ENCODE results near the gene DAB2.

DAB2 gene

DNA sequence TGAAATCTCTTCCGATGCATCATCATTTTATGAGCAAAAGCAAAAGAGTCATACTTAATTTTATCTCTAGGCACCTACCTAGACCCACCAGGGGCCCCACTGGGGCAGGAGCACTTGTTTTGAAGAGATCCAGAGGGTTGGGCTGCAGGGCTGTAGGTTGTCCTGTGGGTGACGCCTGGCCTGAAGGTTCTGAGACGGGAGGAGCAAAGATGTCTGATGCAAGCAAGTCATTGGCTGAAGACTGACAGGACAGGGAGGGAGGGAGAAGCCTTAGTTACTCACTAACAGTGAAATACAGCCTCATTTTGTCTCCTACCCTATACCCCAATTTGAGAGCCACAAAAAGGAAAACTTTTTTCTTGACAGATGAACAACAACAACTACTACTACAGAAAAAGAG, 43.4 kb downstream of the DAB2 start:
- DNase-seq (ENCODE audit: low read depth) = no peak

- DNase-seq (ENCODE audit: low read depth) = no peak
Observed at GRCh38 chr5:39379693-39380092, 45.1 kb downstream of the DAB2 start.

DNA sequence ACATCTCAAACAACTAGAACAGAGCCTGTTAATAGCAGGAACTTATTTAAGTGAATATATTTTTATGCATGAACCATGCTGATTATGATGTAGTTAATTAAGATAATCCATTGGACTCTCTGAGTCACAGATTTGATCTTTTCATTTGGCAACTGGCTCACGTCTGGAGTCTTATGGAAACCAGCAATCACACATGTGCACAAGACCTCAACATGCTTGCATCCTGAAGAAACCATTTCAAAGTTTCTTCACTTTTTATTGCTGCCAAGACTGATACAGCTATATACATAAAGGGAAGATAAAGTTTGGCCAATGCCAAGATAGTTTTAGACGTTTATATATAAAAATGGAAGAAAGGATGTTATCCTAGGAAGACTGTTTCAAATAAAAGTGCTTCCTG, 47.2 kb downstream of the DAB2 start:
- no peak for DNase-seq (ENCODE audit: low read depth)

DNA sequence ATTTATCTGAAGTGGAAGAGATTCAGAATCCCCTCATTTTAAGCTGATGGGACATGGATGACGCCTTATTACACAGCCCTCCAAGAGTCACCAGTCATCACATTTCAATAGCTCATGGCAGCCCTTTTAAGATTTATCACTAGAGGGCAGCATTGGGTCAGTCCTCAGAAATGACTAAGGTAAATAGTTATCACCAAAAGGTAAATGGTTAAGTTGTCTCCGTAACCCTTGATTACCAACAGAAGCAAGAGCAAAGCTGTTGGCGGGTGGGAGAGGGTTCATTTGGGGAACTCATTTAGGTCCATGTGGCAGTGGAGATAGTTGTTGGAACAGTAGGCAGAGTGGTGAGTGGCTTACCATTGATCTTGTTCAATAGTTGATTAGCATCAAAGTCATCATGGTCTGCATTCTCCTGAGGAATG, 48.5 kb downstream of the DAB2 start:
- DNase-seq (ENCODE audit: low read depth) = no peak

- no peak for DNase-seq (ENCODE audit: low read depth)
Observed at GRCh38 chr5:39373791-39374190, 51.0 kb downstream of the DAB2 start.

- no peak for DNase-seq (ENCODE audit: low read depth)
Observed at GRCh38 chr5:39371367-39371635, 53.5 kb downstream of the DAB2 start.

DNA sequence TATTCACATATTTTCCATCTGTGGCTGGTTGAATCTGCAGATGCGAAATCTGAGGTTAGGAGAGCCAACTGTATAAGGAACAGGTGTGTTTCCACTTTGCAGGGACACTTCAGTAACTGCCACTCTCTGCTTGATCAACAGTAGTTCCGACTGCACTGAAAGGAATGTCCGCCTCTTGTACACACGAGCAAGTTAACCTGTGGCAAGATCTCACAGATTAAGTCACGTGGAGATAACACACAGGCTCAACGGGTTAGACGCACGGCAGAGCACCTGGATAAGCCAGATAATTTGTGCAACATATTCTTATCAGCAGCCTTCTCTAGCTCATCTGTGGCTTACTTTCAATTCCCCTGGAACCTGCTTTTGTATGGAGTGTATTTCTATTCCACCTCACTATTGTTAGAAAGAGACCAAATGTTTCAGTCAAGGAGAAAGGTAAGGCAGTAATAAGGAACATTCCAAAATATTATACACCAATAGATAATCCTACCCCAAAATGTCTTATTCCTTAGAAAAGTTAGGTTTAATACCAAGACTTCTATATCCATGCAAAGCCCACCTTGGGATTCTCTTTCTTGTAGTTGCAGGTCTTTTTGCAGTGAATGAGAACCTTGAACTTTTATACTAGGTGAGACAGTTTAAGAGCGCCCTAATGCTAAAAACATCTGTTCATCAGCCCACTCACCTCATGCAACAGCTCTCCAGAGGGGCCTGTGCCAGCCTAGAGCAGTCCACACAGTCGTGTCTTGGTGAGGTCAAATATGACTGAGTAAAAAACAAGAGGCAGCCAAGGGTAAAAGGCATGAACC, 54.0 kb downstream of the DAB2 start:
- DNase-seq (ENCODE audit: low read depth) = no peak

DNA sequence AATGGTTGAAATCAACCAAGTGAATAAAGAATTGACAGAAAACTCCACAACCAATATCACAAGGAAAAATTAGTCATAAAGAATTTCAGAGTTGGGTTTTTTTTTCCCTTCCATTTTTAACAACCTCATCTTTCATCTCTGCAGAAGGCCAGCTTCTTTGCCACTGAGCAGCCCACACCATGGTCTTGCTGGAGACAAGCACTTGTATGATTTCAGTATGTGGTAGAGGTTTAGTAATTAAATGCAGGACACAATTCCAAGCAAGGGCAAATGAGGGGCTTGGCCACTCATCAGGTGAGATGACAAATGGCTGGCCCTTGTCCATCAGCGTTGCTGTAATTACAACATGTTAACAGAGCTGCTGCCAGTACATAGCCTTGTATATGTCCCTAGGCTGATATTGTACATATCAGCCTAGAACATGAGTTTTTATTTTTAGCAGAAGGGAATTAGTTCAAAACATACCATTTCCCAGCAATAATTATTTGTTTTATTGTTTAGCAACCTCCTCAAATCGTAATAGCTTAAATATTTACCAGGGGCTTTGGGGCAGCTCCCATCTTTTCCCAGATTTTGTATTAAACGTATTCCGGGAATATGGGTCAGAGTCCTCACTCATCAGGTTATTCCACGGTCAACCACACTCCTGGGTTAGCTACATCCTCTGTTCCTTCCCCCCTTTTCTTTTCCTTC, 55.5 kb downstream of the DAB2 start:
- no peak for DNase-seq (ENCODE audit: low read depth)

- DNase-seq (ENCODE audit: low read depth) = no peak
Observed at GRCh38 chr5:39368116-39368515, 56.7 kb downstream of the DAB2 start.

DNA sequence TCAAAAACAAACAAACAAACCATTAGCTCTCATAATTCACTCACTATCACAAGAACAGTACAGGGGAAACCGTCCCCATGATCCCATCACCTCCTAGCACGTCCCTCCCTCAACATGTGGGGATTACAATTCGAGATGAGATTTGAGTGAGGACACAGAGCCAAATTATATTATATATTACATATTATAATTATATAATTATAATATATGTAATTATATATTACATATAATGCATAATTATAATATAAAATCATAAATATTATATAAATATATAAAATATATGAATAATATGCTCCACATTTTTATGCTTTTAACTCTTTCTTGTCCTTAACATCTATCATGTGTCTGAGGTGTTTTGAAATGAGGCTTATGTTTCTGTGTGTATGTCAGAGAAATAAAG, 57.1 kb downstream of the DAB2 start:
- DNase-seq (ENCODE audit: low read depth) = no peak

- no peak for DNase-seq (ENCODE audit: low read depth)
Observed at GRCh38 chr5:39364367-39364766, 60.4 kb downstream of the DAB2 start, which contains the start of gene C9. C9 (minus strand) TSS chr5:39364495; CDS start chr5:39364464, 31 bp downstream.

DNA sequence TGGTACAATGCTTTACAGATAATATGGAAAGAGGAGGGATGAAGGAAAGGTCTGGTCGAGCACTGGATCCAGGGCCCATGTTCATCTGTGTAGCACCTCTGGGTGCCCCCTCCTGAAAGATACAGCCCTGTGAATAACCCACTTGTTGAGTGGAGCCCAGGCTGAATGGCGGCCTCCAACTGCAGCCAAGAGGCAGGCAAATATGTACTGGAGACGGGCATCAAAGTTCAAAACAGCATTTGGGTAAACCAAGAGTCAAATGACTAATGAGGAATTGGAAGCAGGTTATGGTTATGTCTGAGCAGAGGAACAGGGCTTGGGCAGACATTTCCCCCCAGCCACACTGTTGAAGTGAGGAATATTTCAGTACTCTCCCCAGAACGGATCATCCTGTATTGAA, 61.6 kb downstream of the DAB2 start:
- DNase-seq (ENCODE audit: low read depth) = no peak

- DNase-seq (ENCODE audit: low read depth) = no peak
Observed at GRCh38 chr5:39362646-39363045, 62.1 kb downstream of the DAB2 start.

DNA sequence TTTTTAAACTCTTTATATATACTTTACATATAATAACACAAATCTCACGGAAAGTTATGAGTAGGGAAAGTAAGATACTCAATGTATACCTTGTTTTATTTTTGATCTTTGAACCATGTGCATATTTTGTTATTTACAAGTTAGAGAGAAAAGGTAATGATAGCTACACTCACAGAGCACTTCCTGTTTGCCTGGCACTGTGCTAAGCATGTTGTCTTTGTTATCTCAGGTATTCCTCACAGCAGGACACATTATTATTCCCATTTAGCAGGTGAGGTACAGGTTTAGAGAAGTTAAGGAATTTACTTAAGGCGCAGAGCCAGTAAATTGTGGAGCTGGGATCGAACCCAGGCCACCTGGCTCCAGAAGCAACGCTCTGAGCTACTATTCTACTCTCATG, 63.5 kb downstream of the DAB2 start:
- no peak for DNase-seq (ENCODE audit: low read depth)

GRCh38 chr5:39360471-39361111, 64.2 kb downstream of the DAB2 start:
- no peak for DNase-seq (ENCODE audit: low read depth)

GRCh38 chr5:39356263-39356662, 68.5 kb downstream of the DAB2 start:
- DNase-seq (ENCODE audit: low read depth) = no peak

DNA sequence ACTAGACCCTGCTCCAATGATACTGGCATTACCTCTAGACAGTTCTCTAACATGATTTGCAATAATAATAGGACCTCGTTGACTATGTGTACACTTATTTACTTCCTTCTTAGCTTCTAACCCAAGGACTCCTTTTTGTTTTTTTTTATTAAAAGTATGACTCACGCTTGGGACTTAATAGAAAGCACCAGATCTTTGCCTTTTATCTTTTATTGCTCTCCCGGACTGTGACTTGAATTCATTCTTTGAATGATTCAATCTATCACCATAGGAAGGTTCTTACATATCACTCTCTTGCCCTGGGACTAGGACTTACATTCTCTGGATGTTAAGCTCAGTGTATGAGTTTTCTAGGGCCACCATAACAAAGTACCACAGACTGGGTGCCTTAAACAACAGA, 69.5 kb downstream of the DAB2 start:
- no peak for DNase-seq (ENCODE audit: low read depth)

DNA sequence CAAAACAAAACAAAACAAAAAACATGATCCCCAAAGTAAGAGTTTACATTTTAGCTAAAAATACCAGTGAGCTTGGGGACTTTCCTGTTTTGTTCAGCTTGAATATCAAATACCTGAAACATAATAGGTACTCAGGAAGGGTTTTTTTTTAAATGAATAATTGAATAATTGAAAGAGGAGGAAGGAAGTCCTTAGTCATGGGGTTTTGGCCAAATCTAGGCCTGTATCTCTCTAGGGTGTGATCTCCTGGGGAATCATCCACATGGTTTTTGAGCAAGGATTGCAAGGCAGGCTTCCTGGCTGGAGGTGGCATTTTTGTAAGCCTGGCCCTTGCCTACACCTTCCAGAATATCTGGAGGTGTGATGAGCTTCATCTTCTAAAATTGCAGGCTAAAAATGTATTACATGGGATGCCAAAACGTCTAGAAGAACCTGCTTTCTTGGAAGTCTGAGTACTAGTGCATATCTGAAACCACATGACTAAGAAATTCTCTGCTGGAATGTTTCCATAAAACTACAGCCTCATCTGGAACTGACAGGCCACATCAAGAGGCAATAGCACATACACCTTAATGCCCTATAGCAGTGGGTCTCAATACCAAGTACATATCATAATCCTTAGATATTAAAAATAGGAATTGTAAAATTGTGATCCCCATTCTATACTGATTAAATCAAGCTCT, 70.9 kb downstream of the DAB2 start:
- DNase-seq (ENCODE audit: low read depth) = no peak

DNA sequence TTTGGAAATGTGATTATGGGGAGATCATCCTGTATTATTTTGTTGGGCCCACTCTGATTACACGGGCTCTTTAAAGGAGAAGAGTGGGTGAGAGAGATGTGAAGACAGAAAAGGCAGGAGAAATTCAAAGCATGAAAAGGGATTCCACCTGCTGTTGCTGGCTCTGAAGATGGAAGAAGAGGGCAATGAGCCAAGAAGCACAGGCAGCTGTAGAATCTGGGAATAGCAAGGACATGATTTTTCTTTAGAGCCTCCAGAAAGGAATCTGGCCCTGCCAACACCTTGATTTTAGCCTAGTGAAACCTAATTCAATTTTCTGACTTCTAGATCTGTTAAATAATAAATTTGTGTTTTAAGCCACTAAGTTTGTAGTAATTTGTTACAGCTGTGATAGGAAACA, 71.8 kb downstream of the DAB2 start:
- no peak for DNase-seq (ENCODE audit: low read depth)

DNA sequence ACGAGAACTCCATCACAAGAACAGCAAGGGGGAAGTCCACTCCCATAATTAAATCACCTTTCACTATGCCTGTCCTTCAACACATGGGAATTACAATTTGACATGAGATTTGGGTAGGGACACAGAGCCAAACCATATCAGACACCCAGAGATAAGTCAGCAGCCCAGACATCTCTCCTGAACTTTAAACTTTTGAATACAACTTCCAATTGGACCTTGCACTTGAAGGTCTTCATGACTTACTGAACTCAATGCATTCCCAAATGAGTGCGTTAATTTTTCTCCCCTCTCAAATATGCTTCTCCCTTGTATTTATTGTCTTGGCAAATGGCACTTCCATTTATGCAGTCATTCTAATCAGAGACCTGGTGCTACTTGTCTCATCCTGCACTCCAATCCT, 72.6 kb downstream of the DAB2 start:
- no peak for DNase-seq (ENCODE audit: low read depth)

- DNase-seq (ENCODE audit: low read depth) = no peak
Observed at GRCh38 chr5:39349484-39349883, 75.3 kb downstream of the DAB2 start.

GRCh38 chr5:39342460-39342859, 82.3 kb downstream of the DAB2 start:
- DNase-seq (ENCODE audit: low read depth) = no peak

DNA sequence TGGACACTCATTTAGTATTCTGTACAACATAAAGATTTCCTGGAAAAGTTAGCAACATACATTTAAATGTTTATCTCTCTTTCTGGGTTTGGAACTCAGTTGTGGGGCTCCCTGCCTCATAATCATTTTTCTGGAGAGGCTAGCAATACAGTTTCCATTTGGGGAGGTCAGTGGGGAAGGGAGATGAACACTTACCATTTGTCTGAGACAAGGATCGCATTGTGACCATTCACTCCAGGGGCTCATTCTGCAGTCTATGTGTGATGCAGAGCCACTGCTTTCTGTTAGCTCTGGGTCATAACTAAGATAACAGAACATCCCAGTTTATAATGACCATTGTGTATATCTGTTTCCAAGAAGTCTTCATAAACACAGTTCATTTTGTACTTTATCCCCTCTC, 82.9 kb downstream of the DAB2 start:
- DNase-seq (ENCODE audit: low read depth) = no peak
